ENCODE results near the gene BFSP2.

DNA sequence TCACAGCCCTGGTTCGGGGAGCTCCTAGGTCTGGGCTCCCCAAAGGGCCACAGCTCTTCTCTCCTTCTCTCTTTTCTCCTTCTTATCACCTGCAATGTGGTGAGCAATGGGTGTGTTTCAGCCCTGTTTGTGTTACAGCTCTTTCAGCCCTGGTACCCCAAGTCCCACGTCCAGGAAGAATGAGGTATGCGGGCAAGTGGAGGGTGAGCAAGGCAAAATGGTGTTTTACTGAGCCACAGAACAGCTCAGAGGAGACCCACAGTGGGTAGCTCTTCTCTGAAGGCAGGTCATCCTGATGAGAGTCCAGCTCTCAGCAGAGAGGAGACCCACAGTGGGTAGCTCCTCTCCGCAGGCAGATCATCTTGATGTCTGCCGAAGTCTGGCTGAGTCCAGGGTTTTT lies 86.8 kb downstream of the BFSP2 start:
- TF ChIP-seq, protein P1, sequence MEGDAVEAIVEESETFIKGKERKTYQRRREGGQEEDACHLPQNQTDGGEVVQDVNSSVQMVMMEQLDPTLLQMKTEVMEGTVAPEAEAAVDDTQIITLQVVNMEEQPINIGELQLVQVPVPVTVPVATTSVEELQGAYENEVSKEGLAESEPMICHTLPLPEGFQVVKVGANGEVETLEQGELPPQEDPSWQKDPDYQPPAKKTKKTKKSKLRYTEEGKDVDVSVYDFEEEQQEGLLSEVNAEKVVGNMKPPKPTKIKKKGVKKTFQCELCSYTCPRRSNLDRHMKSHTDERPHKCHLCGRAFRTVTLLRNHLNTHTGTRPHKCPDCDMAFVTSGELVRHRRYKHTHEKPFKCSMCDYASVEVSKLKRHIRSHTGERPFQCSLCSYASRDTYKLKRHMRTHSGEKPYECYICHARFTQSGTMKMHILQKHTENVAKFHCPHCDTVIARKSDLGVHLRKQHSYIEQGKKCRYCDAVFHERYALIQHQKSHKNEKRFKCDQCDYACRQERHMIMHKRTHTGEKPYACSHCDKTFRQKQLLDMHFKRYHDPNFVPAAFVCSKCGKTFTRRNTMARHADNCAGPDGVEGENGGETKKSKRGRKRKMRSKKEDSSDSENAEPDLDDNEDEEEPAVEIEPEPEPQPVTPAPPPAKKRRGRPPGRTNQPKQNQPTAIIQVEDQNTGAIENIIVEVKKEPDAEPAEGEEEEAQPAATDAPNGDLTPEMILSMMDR (IDR thresholded peaks at IDR 0.05) = no peak
- TF ChIP-seq SIN3A (IDR thresholded peaks at IDR 0.05; ENCODE audit: borderline replicate concordance, insufficient read depth, low read depth, low read length) (no peak), POLR2AphosphoS5 (IDR thresholded peaks at IDR 0.05; ENCODE audit: low read depth, low read length) (no peak)

Measured in Panc1 (cell line).